Parathyroid adenoma (tissue), 2 donors: Measurements from ENCODE around the gene TMEM184A.

Experiments
- H2AFZ ChIP-seq: fragments of 300-600 bp; sonication (generic); one replicate; pipeline ENCODE4 v1.7.0; 2017; ENCODE audit warnings: antibody characterized with exemption, mild to moderate bottlenecking
- H3K27ac ChIP-seq: fragments of 300-600 bp; sonication (generic); one replicate; pipeline ENCODE4 v1.7.0; 2017
- H3K27me3 ChIP-seq: fragments of 300-600 bp; sonication (generic); one replicate; pipeline ENCODE4 v1.7.0; 2017; ENCODE audit warnings: low read length; ENCODE audit not compliant: control insufficient read depth, insufficient read depth
- H3K36me3 ChIP-seq: fragments of 300-600 bp; sonication (generic); one replicate; pipeline ENCODE4 v1.7.0; 2017; ENCODE audit warnings: low read length; ENCODE audit not compliant: control insufficient read depth, insufficient read depth
- H3K4me1 ChIP-seq: fragments of 300-600 bp; sonication (generic); one replicate; pipeline ENCODE4 v1.7.0; 2017; ENCODE audit warnings: control low read depth
- H3K4me2 ChIP-seq: fragments of 300-600 bp; sonication (generic); one replicate; pipeline ENCODE4 v1.7.0; 2017; ENCODE audit warnings: low read length
- H3K4me3 ChIP-seq: fragments of 300-600 bp; sonication (generic); one replicate; pipeline ENCODE4 v1.7.0; 2017; ENCODE audit warnings: low read depth, low read length
- H3K79me2 ChIP-seq: fragments of 300-600 bp; sonication (generic); one replicate; pipeline ENCODE4 v1.7.0; 2017; ENCODE audit warnings: control low read depth
- H3K9ac ChIP-seq: fragments of 300-600 bp; sonication (generic); one replicate; pipeline ENCODE4 v1.7.0; 2017; ENCODE audit warnings: mild to moderate bottlenecking
- H3K9me3 ChIP-seq: fragments of 300-600 bp; sonication (generic); one replicate; pipeline ENCODE4 v1.7.0; 2017; ENCODE audit warnings: low read length; ENCODE audit not compliant: control insufficient read depth
- CTCF ChIP-seq: fragments of 300-600 bp; sonication (generic); IDR thresholded peaks from one replicate; pipeline ENCODE4 v1.7.0; 2017; ENCODE audit warnings: antibody characterized with exemption, mild to moderate bottlenecking
- donor health status: primary hyperparathyroidism.

Gene TMEM184A

GRCh38 chr7:1554333-1555045 is 1.5 kb downstream of the TMEM184A start:
- Histone ChIP-seq H3K27ac (peak overlapping the region; percentile 91), H3K4me2 (no peak overlapping the region), H3K4me1 (peaks cover 11% of the 10 kb centered on the region), H3K79me2 (no peaks in the 10 kb centered on the region), H3K36me3 (no peaks in the 10 kb centered on the region), H3K9ac (no peak overlapping the region), H3K9me3 (no peaks in the 10 kb centered on the region), H3K27me3 (no peaks in the 10 kb centered on the region), H2AFZ (no peak overlapping the region), H3K4me3 (no peak overlapping the region)
- no peak for TF ChIP-seq CTCF

GRCh38 chr7:1553512-1554210 is 2.3 kb downstream of the TMEM184A start:
- TF ChIP-seq CTCF, result no peak
- no peaks in the 10 kb centered on the region for H3K27me3 ChIP-seq
- H3K4me3 ChIP-seq, result no peak overlapping the region
- H3K9ac ChIP-seq, result no peak overlapping the region
- H3K36me3 ChIP-seq, result no peaks in the 10 kb centered on the region
- H2AFZ ChIP-seq, result no peak overlapping the region
- peaks cover 11% of the 10 kb centered on the region for H3K4me1 ChIP-seq
- H3K79me2 ChIP-seq, result no peaks in the 10 kb centered on the region
- H3K9me3 ChIP-seq, result no peaks in the 10 kb centered on the region
- no peak overlapping the region for H3K27ac ChIP-seq
- H3K4me2 ChIP-seq, result no peak overlapping the region

- no peak overlapping the region for H3K4me2 ChIP-seq
- no peaks in the 10 kb centered on the region for H3K79me2 ChIP-seq
- H3K9ac ChIP-seq, result no peak overlapping the region
- no peaks in the 10 kb centered on the region for H3K27me3 ChIP-seq
- no peaks in the 10 kb centered on the region for H3K9me3 ChIP-seq
- H3K4me1 ChIP-seq, result peaks cover 11% of the 10 kb centered on the region
- H2AFZ ChIP-seq, result no peak overlapping the region
- H3K27ac ChIP-seq, result no peak overlapping the region
- no peak for TF ChIP-seq CTCF
- H3K36me3 ChIP-seq, result no peaks in the 10 kb centered on the region
- no peak overlapping the region for H3K4me3 ChIP-seq
These were observed 3.8 kb downstream of the TMEM184A start for GRCh38 chr7:1552200-1552599.

GRCh38 chr7:1550846-1551155 is 5.2 kb downstream of the TMEM184A start:
- Histone ChIP-seq H3K36me3 (no peaks in the 10 kb centered on the region), H2AFZ (no peak overlapping the region), H3K79me2 (no peaks in the 10 kb centered on the region), H3K27me3 (no peaks in the 10 kb centered on the region), H3K27ac (no peak overlapping the region), H3K9me3 (no peaks in the 10 kb centered on the region), H3K4me2 (no peak overlapping the region), H3K9ac (no peak overlapping the region), H3K4me3 (no peak overlapping the region), H3K4me1 (peaks cover 9% of the 10 kb centered on the region)
- TF ChIP-seq CTCF, result no peak
